Osteoblast (primary cell): ENCODE data around the gene FMC1. TPM values are rescaled to one million over a fixed set of nuclear protein-coding genes. Genes with fewer than 3 reads are reported as not detected.

ENCODE experiments used
- DNase-seq: peaks from one replicate; pipeline ENCODE4 v3.0.0; 2011; ENCODE audit warnings: low spot score, mixed read lengths; ENCODE audit not compliant: insufficient read length; ENCODE audit errors: missing footprints
- H2AFZ ChIP-seq: 2 replicates; pipeline ENCODE4 v1.6.0; 2011; ENCODE audit warnings: mild to moderate bottlenecking, low read length
- H3K27ac ChIP-seq: 2 replicates; pipeline ENCODE4 v1.5.1; 2011; ENCODE audit warnings: mild to moderate bottlenecking, low read depth, low read length, moderate library complexity
- H3K27me3 ChIP-seq: 2 replicates; pipeline ENCODE4 v1.6.0; 2012; ENCODE audit warnings: mild to moderate bottlenecking, control low read depth, inconsistent platforms, low read length, moderate library complexity; ENCODE audit not compliant: insufficient read depth
- H3K36me3 ChIP-seq: 2 replicates; pipeline ENCODE4 v1.5.1; 2011; ENCODE audit warnings: mild to moderate bottlenecking, low read length, control low read depth, moderate library complexity; ENCODE audit not compliant: insufficient read depth
- H3K4me1 ChIP-seq: 2 replicates; pipeline ENCODE4 v1.5.1; 2011; ENCODE audit warnings: mild to moderate bottlenecking, low read length, control low read depth, moderate library complexity; ENCODE audit not compliant: insufficient read depth
- H3K4me2 ChIP-seq: 2 replicates; pipeline ENCODE4 v1.6.0; 2011; ENCODE audit warnings: mild to moderate bottlenecking, low read length; ENCODE audit not compliant: insufficient read depth
- H3K4me3 ChIP-seq: fragments of 200-600 bp; sonication (generic); 3 replicates; pipeline ENCODE4 v1.5.1; 2012; ENCODE audit warnings: mild to moderate bottlenecking, low read length, inconsistent platforms; ENCODE audit not compliant: insufficient read depth
- H3K79me2 ChIP-seq: 2 replicates; pipeline ENCODE4 v1.6.0; 2012; ENCODE audit warnings: mild to moderate bottlenecking, low read length, control low read depth, inconsistent platforms; ENCODE audit not compliant: insufficient read depth
- H3K9me3 ChIP-seq: 2 replicates; pipeline ENCODE4 v1.5.1; 2011; ENCODE audit warnings: low read depth, low read length, control low read depth
- H4K20me1 ChIP-seq: 2 replicates; pipeline ENCODE4 v1.6.0; 2012; ENCODE audit warnings: mild to moderate bottlenecking, low read length, control low read depth; ENCODE audit not compliant: insufficient read depth
- small RNA-seq: library from RNA; depleted of rRNA; stranded (forward); fragments of <200 nt; gene quantifications from one replicate; pipeline ENCODE3, GENCODE V24; 2012
- total RNA-seq: library from RNA; depleted of rRNA; stranded (reverse); fragments of >200 nt; gene quantifications from 2 replicates; pipeline ENCODE4 v1.2.3, GENCODE V29; 2012
- TF ChIP-seq, protein P1 (sequence below): IDR thresholded peaks from 2 replicates; pipeline ENCODE4 v1.5.1; 2011; ENCODE audit warnings: mild to moderate bottlenecking, low read depth, low read length, moderate library complexity; ENCODE audit errors: extremely low read depth

FMC1 gene
- total RNA-seq, 1 donor, result 9.0 TPM

- Histone ChIP-seq H3K27ac (no peak overlapping the region), H4K20me1 (peaks cover 11% of the 10 kb centered on the region), H3K79me2 (peaks cover 90% of the 10 kb centered on the region), H3K4me1 (no peaks in the 10 kb centered on the region), H3K4me3 (no peak overlapping the region), H2AFZ (no peak overlapping the region), H3K4me2 (no peak overlapping the region), H3K27me3 (no peaks in the 10 kb centered on the region), H3K9me3 (no peaks in the 10 kb centered on the region), H3K36me3 (peaks cover 19% of the 10 kb centered on the region)
- TF ChIP-seq, protein P1, sequence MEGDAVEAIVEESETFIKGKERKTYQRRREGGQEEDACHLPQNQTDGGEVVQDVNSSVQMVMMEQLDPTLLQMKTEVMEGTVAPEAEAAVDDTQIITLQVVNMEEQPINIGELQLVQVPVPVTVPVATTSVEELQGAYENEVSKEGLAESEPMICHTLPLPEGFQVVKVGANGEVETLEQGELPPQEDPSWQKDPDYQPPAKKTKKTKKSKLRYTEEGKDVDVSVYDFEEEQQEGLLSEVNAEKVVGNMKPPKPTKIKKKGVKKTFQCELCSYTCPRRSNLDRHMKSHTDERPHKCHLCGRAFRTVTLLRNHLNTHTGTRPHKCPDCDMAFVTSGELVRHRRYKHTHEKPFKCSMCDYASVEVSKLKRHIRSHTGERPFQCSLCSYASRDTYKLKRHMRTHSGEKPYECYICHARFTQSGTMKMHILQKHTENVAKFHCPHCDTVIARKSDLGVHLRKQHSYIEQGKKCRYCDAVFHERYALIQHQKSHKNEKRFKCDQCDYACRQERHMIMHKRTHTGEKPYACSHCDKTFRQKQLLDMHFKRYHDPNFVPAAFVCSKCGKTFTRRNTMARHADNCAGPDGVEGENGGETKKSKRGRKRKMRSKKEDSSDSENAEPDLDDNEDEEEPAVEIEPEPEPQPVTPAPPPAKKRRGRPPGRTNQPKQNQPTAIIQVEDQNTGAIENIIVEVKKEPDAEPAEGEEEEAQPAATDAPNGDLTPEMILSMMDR, result no peak
- DNase-seq, result no peak
Observed at GRCh38 chr7:139389774-139390173, 48.6 kb downstream of the FMC1 start.

DNA sequence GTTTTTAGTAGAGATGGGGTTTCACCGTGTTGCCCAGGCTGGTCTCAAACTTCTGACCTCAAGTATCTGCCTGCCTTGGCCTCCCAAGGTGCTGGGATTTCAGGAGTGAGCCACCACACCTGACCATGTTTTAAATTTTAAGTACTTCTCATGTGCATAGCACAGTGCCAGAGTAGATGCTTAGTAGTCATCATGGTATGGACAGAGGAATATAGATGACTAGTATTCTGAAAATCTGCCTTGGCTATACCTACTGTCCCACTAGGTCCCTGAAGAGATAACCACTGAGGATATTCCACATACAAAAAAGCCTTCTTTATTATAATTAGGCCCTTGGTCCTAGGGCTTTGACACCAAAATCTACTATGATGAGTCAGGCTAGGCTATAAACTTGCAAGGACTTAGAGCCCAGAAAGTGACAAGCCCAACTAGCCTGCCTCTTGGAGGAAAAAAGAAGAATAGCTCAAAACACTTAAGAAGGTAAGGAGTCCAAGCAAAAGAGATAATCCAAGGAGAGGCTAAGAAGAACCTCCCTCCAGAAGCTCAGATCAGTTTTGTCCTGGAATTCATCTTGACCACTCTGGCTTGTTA, 52.6 kb downstream of the FMC1 start:
- H3K27ac ChIP-seq, result no peak overlapping the region
- DNase-seq, result no peak
- peaks cover 19% of the 10 kb centered on the region for H3K36me3 ChIP-seq
- H3K27me3 ChIP-seq, result no peaks in the 10 kb centered on the region
- H2AFZ ChIP-seq, result no peak overlapping the region
- H3K9me3 ChIP-seq, result no peaks in the 10 kb centered on the region
- H3K4me1 ChIP-seq, result peaks cover 10% of the 10 kb centered on the region
- no peak overlapping the region for H3K4me3 ChIP-seq
- peaks cover 92% of the 10 kb centered on the region for H3K79me2 ChIP-seq
- H4K20me1 ChIP-seq, result peaks cover 31% of the 10 kb centered on the region
- TF ChIP-seq, protein P1, result no peak
- H3K4me2 ChIP-seq, result no peak overlapping the region

DNA sequence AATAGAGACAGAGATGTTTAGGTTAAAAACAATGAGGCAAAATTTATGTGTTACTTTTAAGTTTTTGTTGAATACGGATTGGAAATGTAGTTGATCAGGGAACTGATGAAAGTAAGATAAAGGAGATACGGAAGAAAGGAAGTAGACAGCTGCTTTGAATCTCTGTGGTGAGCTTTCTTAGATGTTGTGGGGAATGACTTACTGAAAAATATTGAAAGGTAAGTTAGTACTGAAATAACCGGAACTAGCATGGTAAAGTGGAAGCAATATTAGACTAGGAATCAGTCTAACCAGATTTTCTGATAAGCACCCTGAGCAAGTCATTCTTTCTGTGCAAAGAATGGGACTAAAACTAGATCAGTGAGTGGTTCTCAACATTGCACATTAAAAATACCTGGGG, 53.4 kb downstream of the FMC1 start:
- DNase-seq, result no peak
- TF ChIP-seq, protein P1, result no peak
- no peak overlapping the region for H3K4me3 ChIP-seq
- no peaks in the 10 kb centered on the region for H3K9me3 ChIP-seq
- peaks cover 31% of the 10 kb centered on the region for H4K20me1 ChIP-seq
- H3K27me3 ChIP-seq, result no peaks in the 10 kb centered on the region
- peaks cover 88% of the 10 kb centered on the region for H3K79me2 ChIP-seq
- peaks cover 10% of the 10 kb centered on the region for H3K4me1 ChIP-seq
- no peak overlapping the region for H3K27ac ChIP-seq
- H3K36me3 ChIP-seq, result peaks cover 21% of the 10 kb centered on the region
- no peak overlapping the region for H3K4me2 ChIP-seq
- H2AFZ ChIP-seq, result no peak overlapping the region

Small RNA genes within 50 kb of the gene (small RNA-seq; reads per million reads assigned to genes)
- gene RNU6-206P, result not detected

Other genes starting within 250 kb of the FMC1 start
- 42.4 and 44.5 TPM in 2 replicates for gene ZC3HAV1, start 231.6 kb upstream of the FMC1 start, total RNA-seq
- gene UBN2, start 110.1 kb upstream of the FMC1 start, total RNA-seq, result 9.8 and 10.0 TPM in 2 replicates
- 44.2 and 48.9 TPM in 2 replicates for gene LUC7L2, start 18.6 kb downstream of the FMC1 start, total RNA-seq
- not detected in 2 replicates for gene KLRG2, start 142.3 kb downstream of the FMC1 start, total RNA-seq
- gene CLEC2L, start 182.3 kb downstream of the FMC1 start, total RNA-seq, result not detected in 2 replicates